G401 (cell line): ENCODE measurements around the gene MPG. TPM values are rescaled to one million over a fixed set of nuclear protein-coding genes. Genes with fewer than 3 reads are reported as not detected.

Source experiments
- DNase-seq: peaks from one replicate; pipeline ENCODE4 v3.0.0-alpha.2; 2015; ENCODE audit warnings: low spot score
- in situ Hi-C: cut with HindIII; loops from 2 replicates; pipeline ENCODE4 v1.10.0; 2016; ENCODE audit warnings: low sequenced_read_pairs, mixed read lengths
- total RNA-seq: library from RNA; depleted of rRNA; stranded (reverse); fragments of >200 nt; shearing (Covaris generic); gene quantifications from 2 replicates; pipeline ENCODE4 v1.2.3, GENCODE V29; 2014; rRNA removed

MPG gene
- total RNA-seq, 1 experiment from 2014 or later = 158 TPM

GRCh38 chr16:130533-131173 lies 52.6 kb downstream of the MPG start:
- in situ Hi-C loops = no loop called here

GRCh38 chr16:132120-132519 lies 54.1 kb downstream of the MPG start:
- DNase-seq = no peak
- in situ Hi-C loops = no loop called here

More at GRCh38 chr16:130533-131173, 52.6 kb downstream of the MPG start:
- DNase-seq = no peak

DNA sequence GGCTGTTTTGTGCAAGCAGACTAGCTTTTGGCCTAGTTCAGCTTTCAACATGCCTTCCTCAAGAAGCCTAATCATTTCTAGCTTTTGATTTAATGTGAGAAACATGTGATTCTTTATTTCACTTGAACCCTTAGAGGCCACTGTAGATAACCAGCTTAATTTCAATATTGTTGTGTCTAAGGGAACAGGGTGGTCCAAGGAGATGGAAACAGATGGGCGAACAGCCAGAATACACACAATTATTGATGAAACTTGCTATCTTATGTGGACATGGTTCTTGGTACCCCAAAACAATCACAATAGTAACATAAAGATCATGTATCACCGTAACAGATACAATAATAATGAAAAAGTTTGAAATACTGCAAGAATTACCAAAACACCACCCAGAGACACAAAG lies 55.7 kb downstream of the MPG start:
- no peak for DNase-seq
- in situ Hi-C loops = no loop called here

Other genes starting within 250 kb of the MPG start
- gene POLR3K, start 24.6 kb upstream of the MPG start, total RNA-seq = 19.2 and 36.9 TPM in 2 replicates
- 53.9 and 57.0 TPM in 2 replicates for gene SNRNP25, start 24.4 kb upstream of the MPG start, total RNA-seq
- 21.4 and 24.9 TPM in 2 replicates for gene RHBDF1, start 5.6 kb upstream of the MPG start, total RNA-seq
- gene NPRL3, start 60.4 kb downstream of the MPG start, total RNA-seq = 4.5 and 11.2 TPM in 2 replicates
- not detected in 2 replicates for gene HBZ, start 74.4 kb downstream of the MPG start, total RNA-seq
- gene HBM, start 87.8 kb downstream of the MPG start, total RNA-seq = not detected in 2 replicates
- gene HBA2, start 94.7 kb downstream of the MPG start, total RNA-seq = not detected in 2 replicates
- gene HBA1, start 98.5 kb downstream of the MPG start, total RNA-seq = not detected in 2 replicates
- gene HBQ1, start 102.2 kb downstream of the MPG start, total RNA-seq = 1.1 and 19.9 TPM in 2 replicates
- gene LUC7L, start 151.2 kb downstream of the MPG start, total RNA-seq = 45.8 and 56.7 TPM in 2 replicates
- gene FAM234A, start 156.6 kb downstream of the MPG start, total RNA-seq = 70.3 and 97.6 TPM in 2 replicates
- gene RGS11, start 197.7 kb downstream of the MPG start, total RNA-seq = 0.37 TPM in 1 of 2 replicates, not detected in the other
- 2.6 and 12.2 TPM in 2 replicates for gene ARHGDIG, start 202.4 kb downstream of the MPG start, total RNA-seq
- not detected in 2 replicates for gene PDIA2, start 204.9 kb downstream of the MPG start, total RNA-seq